ENCODE results near the gene ZBTB21.

ZBTB21 gene

GRCh38 chr21:42009831-42010506 is at the start of gene ZBTB21:
ZBTB21 (minus strand) TSS chr21:42010360; CDS start chr21:41994095, 16,265 bp downstream.
- Mint-ChIP-seq H3K4me1 (peaks cover 48% of the 10 kb centered on the region), H3K4me3 (peak within 1 kb of the TSS; percentile 94), H3K36me3 (ENCODE audit: low read depth) (peaks cover 36% of the 10 kb centered on the region), H3K27ac (peak within 1 kb of the TSS; percentile 100), H3K9me3 (no peaks in the 10 kb centered on the region), H3K27me3 (peaks cover 5% of the 10 kb centered on the region)
- DNase-seq (peak; percentile 99), ATAC-seq (peak; percentile 85)

GRCh38 chr21:42059721-42060120 is 49.6 kb upstream of the ZBTB21 start:
- Mint-ChIP-seq H3K4me1 (peaks cover 40% of the 10 kb centered on the region), H3K27me3 (no peaks in the 10 kb centered on the region), H3K36me3 (ENCODE audit: low read depth) (no peaks in the 10 kb centered on the region), H3K9me3 (no peaks in the 10 kb centered on the region), H3K4me3 (no peak overlapping the region), H3K27ac (no peak overlapping the region)
- ATAC-seq (no peak), DNase-seq (no peak)

- DNase-seq = no peak
- Mint-ChIP-seq H3K9me3 (no peaks in the 10 kb centered on the region), H3K4me1 (peaks cover 35% of the 10 kb centered on the region), H3K27me3 (no peaks in the 10 kb centered on the region), H3K36me3 (ENCODE audit: low read depth) (no peaks in the 10 kb centered on the region), H3K27ac (no peak overlapping the region), H3K4me3 (no peak overlapping the region)
- ATAC-seq = no peak
Measured at GRCh38 chr21:42059141-42059540, 49.0 kb upstream of the ZBTB21 start.

GRCh38 chr21:42058631-42059111 is 48.5 kb upstream of the ZBTB21 start:
- Mint-ChIP-seq H3K36me3 (ENCODE audit: low read depth) (no peaks in the 10 kb centered on the region), H3K9me3 (no peaks in the 10 kb centered on the region), H3K4me3 (no peak overlapping the region), H3K4me1 (peaks cover 30% of the 10 kb centered on the region), H3K27me3 (no peaks in the 10 kb centered on the region), H3K27ac (no peak overlapping the region)
- ATAC-seq (no peak), DNase-seq (no peak)

GRCh38 chr21:42057851-42058437 is 47.8 kb upstream of the ZBTB21 start:
- H3K27ac Mint-ChIP-seq = no peak overlapping the region
- H3K27me3 Mint-ChIP-seq = no peaks in the 10 kb centered on the region
- ATAC-seq = no peak
- H3K36me3 Mint-ChIP-seq (ENCODE audit: low read depth) = no peaks in the 10 kb centered on the region
- H3K4me1 Mint-ChIP-seq = peaks cover 23% of the 10 kb centered on the region
- no peak for DNase-seq
- H3K4me3 Mint-ChIP-seq = no peak overlapping the region
- H3K9me3 Mint-ChIP-seq = no peaks in the 10 kb centered on the region

GRCh38 chr21:42056996-42057689 is 47.0 kb upstream of the ZBTB21 start:
- DNase-seq (no peak), ATAC-seq (no peak)
- no peaks in the 10 kb centered on the region for H3K27me3 Mint-ChIP-seq
- H3K36me3 Mint-ChIP-seq (ENCODE audit: low read depth) = no peaks in the 10 kb centered on the region
- no peak overlapping the region for H3K4me3 Mint-ChIP-seq
- no peak overlapping the region for H3K27ac Mint-ChIP-seq
- H3K4me1 Mint-ChIP-seq = peaks cover 17% of the 10 kb centered on the region
- no peaks in the 10 kb centered on the region for H3K9me3 Mint-ChIP-seq

GRCh38 chr21:42056468-42056867 is 46.3 kb upstream of the ZBTB21 start:
- Mint-ChIP-seq H3K27me3 (no peaks in the 10 kb centered on the region), H3K36me3 (ENCODE audit: low read depth) (no peaks in the 10 kb centered on the region), H3K9me3 (no peaks in the 10 kb centered on the region), H3K27ac (no peak overlapping the region), H3K4me1 (peaks cover 15% of the 10 kb centered on the region), H3K4me3 (no peak overlapping the region)
- no peak for DNase-seq
- no peak for ATAC-seq

- no peaks in the 10 kb centered on the region for H3K9me3 Mint-ChIP-seq
- ATAC-seq = no peak
- no peaks in the 10 kb centered on the region for H3K36me3 Mint-ChIP-seq (ENCODE audit: low read depth)
- no peak for DNase-seq
- no peak overlapping the region for H3K27ac Mint-ChIP-seq
- H3K4me3 Mint-ChIP-seq = no peak overlapping the region
- H3K27me3 Mint-ChIP-seq = no peaks in the 10 kb centered on the region
- H3K4me1 Mint-ChIP-seq = peaks cover 8% of the 10 kb centered on the region
Measured at GRCh38 chr21:42055425-42055824, 45.3 kb upstream of the ZBTB21 start.

GRCh38 chr21:42051788-42052187 is 41.6 kb upstream of the ZBTB21 start:
- Mint-ChIP-seq H3K27me3 (no peaks in the 10 kb centered on the region), H3K36me3 (ENCODE audit: low read depth) (no peaks in the 10 kb centered on the region), H3K4me3 (no peak overlapping the region), H3K27ac (no peak overlapping the region), H3K9me3 (no peaks in the 10 kb centered on the region), H3K4me1 (peaks cover 8% of the 10 kb centered on the region)
- DNase-seq (no peak), ATAC-seq (no peak)

- Mint-ChIP-seq H3K4me3 (no peak overlapping the region), H3K9me3 (no peaks in the 10 kb centered on the region), H3K4me1 (peaks cover 8% of the 10 kb centered on the region), H3K27me3 (no peaks in the 10 kb centered on the region), H3K36me3 (ENCODE audit: low read depth) (no peaks in the 10 kb centered on the region), H3K27ac (no peak overlapping the region)
- DNase-seq = no peak
- ATAC-seq = no peak
Measured at GRCh38 chr21:42049578-42050430, 39.6 kb upstream of the ZBTB21 start.

- no peak overlapping the region for H3K4me3 Mint-ChIP-seq
- H3K4me1 Mint-ChIP-seq = peaks cover 8% of the 10 kb centered on the region
Measured at GRCh38 chr21:42048870-42049577, 38.9 kb upstream of the ZBTB21 start.

GRCh38 chr21:42047821-42048613 is 37.9 kb upstream of the ZBTB21 start:
- Mint-ChIP-seq H3K27ac (no peak overlapping the region), H3K27me3 (no peaks in the 10 kb centered on the region), H3K9me3 (no peaks in the 10 kb centered on the region), H3K36me3 (ENCODE audit: low read depth) (no peaks in the 10 kb centered on the region), H3K4me1 (peaks cover 8% of the 10 kb centered on the region), H3K4me3 (no peak overlapping the region)
- ATAC-seq = no peak
- DNase-seq = no peak

More at GRCh38 chr21:42048870-42049577, 38.9 kb upstream of the ZBTB21 start:
- DNase-seq = no peak
- Mint-ChIP-seq H3K9me3 (no peaks in the 10 kb centered on the region), H3K27me3 (no peaks in the 10 kb centered on the region), H3K36me3 (ENCODE audit: low read depth) (no peaks in the 10 kb centered on the region), H3K27ac (no peak overlapping the region)
- ATAC-seq = peak; percentile 33

GRCh38 chr21:42044871-42045495 is 34.8 kb upstream of the ZBTB21 start:
- ATAC-seq (no peak), DNase-seq (no peak)
- Mint-ChIP-seq H3K4me1 (no peaks in the 10 kb centered on the region), H3K36me3 (ENCODE audit: low read depth) (no peaks in the 10 kb centered on the region), H3K27ac (no peak overlapping the region), H3K9me3 (no peaks in the 10 kb centered on the region), H3K27me3 (no peaks in the 10 kb centered on the region), H3K4me3 (no peak overlapping the region)

Measured in activated naive CD8-positive, alpha-beta T cell treated with anti-CD3 and anti-CD28 coated beads, Interleukin-2, amount 50 U/mL, for 24 hours (primary cell).